Measurements from ENCODE around the gene AKR7A2. TPM values are rescaled to one million over a fixed set of nuclear protein-coding genes. Genes with fewer than 3 reads are reported as not detected.
"Not testable (repeated sequence)": the region's sequence is repeated elsewhere in the genome, so short reads cannot be mapped to it uniquely, and the experiment has no call there.

The AKR7A2 gene
- total RNA-seq, 2 experiments from 2014 or later = 41.3 to 43.0 TPM

GRCh38 chr1:19311503-19311930 is 427 bp downstream of the AKR7A2 start:
- ATAC-seq (peak; percentile 28), DNase-seq (peak; percentile 35)
- Mint-ChIP-seq H3K4me3 (peak overlapping the region; percentile 78), H3K27ac (peak overlapping the region; percentile 10), H3K4me1 (peaks cover 23% of the 10 kb centered on the region), H3K36me3 (ENCODE audit: low read depth) (peaks cover 15% of the 10 kb centered on the region), H3K27me3 (no peaks in the 10 kb centered on the region), H3K9me3 (ENCODE audit: low read depth) (no peaks in the 10 kb centered on the region)
- intact Hi-C loops (cut with DNase I, micrococcal nuclease) = loop anchor here (5.0 to 10.0 kb wide), 2 partner anchors 343 to 354 kb away; partner anchors contain the start of gene IFFO2 (in 1 of the 2)
- ChIA-PET POLR2A (interaction anchor here (0.6 kb wide), 1 partner anchor 172 kb away, joined by 3 read pairs; no protein-coding TSS in a partner anchor), CTCF (interaction anchor here (0.6 kb wide), 1 partner anchor 341 kb away, joined by 3 read pairs; no protein-coding TSS in a partner anchor)

GRCh38 chr1:19310720-19311502 is 1.0 kb downstream of the AKR7A2 start:
- Mint-ChIP-seq H3K4me3 (peak overlapping the region; percentile 78), H3K9me3 (ENCODE audit: low read depth) (no peaks in the 10 kb centered on the region), H3K27me3 (no peaks in the 10 kb centered on the region), H3K4me1 (peaks cover 20% of the 10 kb centered on the region), H3K27ac (peak overlapping the region; percentile 18), H3K36me3 (ENCODE audit: low read depth) (peaks cover 16% of the 10 kb centered on the region)
- ChIA-PET CTCF (interaction anchor here (0.6 kb wide), 1 partner anchor 342 kb away, joined by 3 read pairs; no protein-coding TSS in a partner anchor), POLR2A (interaction anchor here (0.6 kb wide), 1 partner anchor 173 kb away, joined by 3 read pairs; no protein-coding TSS in a partner anchor)
- ATAC-seq = no peak
- no peak for DNase-seq
- intact Hi-C loops (cut with DNase I, micrococcal nuclease) = loop anchor here (5.0 to 10.0 kb wide), 2 partner anchors 344 to 354 kb away; partner anchors contain the start of gene IFFO2 (in 1 of the 2)

- H3K27me3 Mint-ChIP-seq = no peaks in the 10 kb centered on the region
- ChIA-PET CTCF (no interaction called here), POLR2A (interaction anchor here (0.8 kb wide), 1 partner anchor 26 kb away, joined by 3 read pairs; no protein-coding TSS in a partner anchor)
- no peak overlapping the region for H3K27ac Mint-ChIP-seq
- peaks cover 14% of the 10 kb centered on the region for H3K4me1 Mint-ChIP-seq
- peaks cover 20% of the 10 kb centered on the region for H3K36me3 Mint-ChIP-seq (ENCODE audit: low read depth)
- no peak overlapping the region for H3K4me3 Mint-ChIP-seq
- DNase-seq (no peak), ATAC-seq (no peak)
- intact Hi-C loops (cut with DNase I, micrococcal nuclease) = loop anchor here (5.0 to 10.0 kb wide), 2 partner anchors 345 to 353 kb away; partner anchors contain the start of gene IFFO2 (in 1 of the 2)
- no peaks in the 10 kb centered on the region for H3K9me3 Mint-ChIP-seq (ENCODE audit: low read depth)
Observed at GRCh38 chr1:19310061-19310460, 1.9 kb downstream of the AKR7A2 start.

- H3K36me3 Mint-ChIP-seq (ENCODE audit: low read depth) = peaks cover 25% of the 10 kb centered on the region
- no peak overlapping the region for H3K27ac Mint-ChIP-seq
- CTCF ChIA-PET = interaction anchor here (0.8 kb wide), 1 partner anchor 52 kb away, joined by 4 read pairs; no protein-coding TSS in a partner anchor
- peaks cover 14% of the 10 kb centered on the region for H3K4me1 Mint-ChIP-seq
- no peaks in the 10 kb centered on the region for H3K9me3 Mint-ChIP-seq (ENCODE audit: low read depth)
- DNase-seq (no peak), ATAC-seq (no peak)
- no peak overlapping the region for H3K4me3 Mint-ChIP-seq
- POLR2A ChIA-PET = no interaction called here
- intact Hi-C loops (cut with DNase I, micrococcal nuclease) = no loop called here
- no peaks in the 10 kb centered on the region for H3K27me3 Mint-ChIP-seq
Observed at GRCh38 chr1:19309123-19309813, 2.7 kb downstream of the AKR7A2 start.

GRCh38 chr1:19308509-19308907 is 3.4 kb downstream of the AKR7A2 start:
- POLR2A ChIA-PET = no interaction called here
- Mint-ChIP-seq H3K36me3 (ENCODE audit: low read depth) (peaks cover 29% of the 10 kb centered on the region), H3K9me3 (ENCODE audit: low read depth) (no peaks in the 10 kb centered on the region), H3K4me1 (peaks cover 14% of the 10 kb centered on the region), H3K27me3 (no peaks in the 10 kb centered on the region), H3K4me3 (no peak overlapping the region), H3K27ac (no peak overlapping the region)
- intact Hi-C loops (cut with DNase I, micrococcal nuclease) = no loop called here
- CTCF ChIA-PET = no interaction called here
- no peak for ATAC-seq
- DNase-seq = no peak

GRCh38 chr1:19307794-19308508 is 4.0 kb downstream of the AKR7A2 start:
- Mint-ChIP-seq H3K4me1 (peaks cover 9% of the 10 kb centered on the region), H3K9me3 (ENCODE audit: low read depth) (no peaks in the 10 kb centered on the region), H3K4me3 (no peak overlapping the region), H3K27ac (no peak overlapping the region), H3K36me3 (ENCODE audit: low read depth) (peaks cover 31% of the 10 kb centered on the region), H3K27me3 (no peaks in the 10 kb centered on the region)
- ChIA-PET CTCF (no interaction called here), POLR2A (no interaction called here)
- ATAC-seq (no peak), DNase-seq (no peak)
- intact Hi-C loops (cut with DNase I, micrococcal nuclease) = no loop called here

- ATAC-seq (no peak), DNase-seq (no peak)
- H3K9me3 Mint-ChIP-seq (ENCODE audit: low read depth) = no peaks in the 10 kb centered on the region
- no peaks in the 10 kb centered on the region for H3K27me3 Mint-ChIP-seq
- no peak overlapping the region for H3K27ac Mint-ChIP-seq
- H3K36me3 Mint-ChIP-seq (ENCODE audit: low read depth) = peaks cover 34% of the 10 kb centered on the region
- intact Hi-C loops (cut with DNase I, micrococcal nuclease) = no loop called here
- ChIA-PET CTCF (interaction anchor here (0.6 kb wide), 1 partner anchor 399 kb away, joined by 6 read pairs; no protein-coding TSS in a partner anchor), POLR2A (no interaction called here)
- H3K4me1 Mint-ChIP-seq = peaks cover 6% of the 10 kb centered on the region
- no peak overlapping the region for H3K4me3 Mint-ChIP-seq
Observed at GRCh38 chr1:19306941-19307340, 5.0 kb downstream of the AKR7A2 start.

- CTCF ChIA-PET = interaction anchor here (0.9 kb wide), 1 partner anchor 43 kb away, joined by 5 read pairs; no protein-coding TSS in a partner anchor
- POLR2A ChIA-PET = no interaction called here
- H3K27me3 Mint-ChIP-seq = no peaks in the 10 kb centered on the region
- intact Hi-C loops (cut with DNase I, micrococcal nuclease) = no loop called here
- H3K4me3 Mint-ChIP-seq = no peak overlapping the region
- ATAC-seq = no peak
- no peak overlapping the region for H3K27ac Mint-ChIP-seq
- H3K36me3 Mint-ChIP-seq (ENCODE audit: low read depth) = peaks cover 35% of the 10 kb centered on the region
- H3K9me3 Mint-ChIP-seq (ENCODE audit: low read depth) = no peaks in the 10 kb centered on the region
- DNase-seq = no peak
- peaks cover 3% of the 10 kb centered on the region for H3K4me1 Mint-ChIP-seq
Observed at GRCh38 chr1:19305880-19306279, 6.1 kb downstream of the AKR7A2 start.

- not testable (repeated sequence) for DNase-seq
- CTCF ChIA-PET = interaction anchor here (0.5 to 0.7 kb wide), 3 partner anchors 118 to 422 kb away, joined by 4 to 6 read pairs (median 5); no protein-coding TSS in a partner anchor
- POLR2A ChIA-PET = interaction anchor here (0.6 kb wide), 1 partner anchor 13 kb away, joined by 3 read pairs; no protein-coding TSS in a partner anchor
Observed at GRCh38 chr1:19304081-19304480, 7.9 kb downstream of the AKR7A2 start.

GRCh38 chr1:19300211-19300610 is 11.7 kb downstream of the AKR7A2 start:
- no peak overlapping the region for H3K4me3 Mint-ChIP-seq
- POLR2A ChIA-PET = no interaction called here
- peaks cover 22% of the 10 kb centered on the region for H3K36me3 Mint-ChIP-seq (ENCODE audit: low read depth)
- DNase-seq (no peak), ATAC-seq (no peak)
- no peaks in the 10 kb centered on the region for H3K4me1 Mint-ChIP-seq
- no peaks in the 10 kb centered on the region for H3K27me3 Mint-ChIP-seq
- CTCF ChIA-PET = no interaction called here
- intact Hi-C loops (cut with DNase I, micrococcal nuclease) = no loop called here
- H3K27ac Mint-ChIP-seq = no peak overlapping the region
- peaks cover 8% of the 10 kb centered on the region for H3K9me3 Mint-ChIP-seq (ENCODE audit: low read depth)

More at GRCh38 chr1:19304081-19304480, 7.9 kb downstream of the AKR7A2 start:
- H3K27ac Mint-ChIP-seq; H3K27me3 Mint-ChIP-seq; ATAC-seq; H3K4me1 Mint-ChIP-seq; H3K9me3 Mint-ChIP-seq (ENCODE audit: low read depth); intact Hi-C loops (cut with DNase I, micrococcal nuclease); H3K4me3 Mint-ChIP-seq: not testable (repeated sequence)
- peaks cover 35% of the 10 kb centered on the region for H3K36me3 Mint-ChIP-seq (ENCODE audit: low read depth)

GRCh38 chr1:19294638-19295037 is 17.3 kb downstream of the AKR7A2 start:
- CTCF ChIA-PET = interaction anchor here (1.5 kb wide), 1 partner anchor 42 kb away, joined by 3 read pairs; no protein-coding TSS in a partner anchor
- Mint-ChIP-seq H3K27ac (no peak overlapping the region), H3K36me3 (ENCODE audit: low read depth) (peaks cover 20% of the 10 kb centered on the region), H3K4me3 (no peak overlapping the region), H3K9me3 (ENCODE audit: low read depth) (peaks cover 18% of the 10 kb centered on the region), H3K4me1 (no peaks in the 10 kb centered on the region), H3K27me3 (peaks cover 4% of the 10 kb centered on the region)
- POLR2A ChIA-PET = no interaction called here
- intact Hi-C loops (cut with DNase I, micrococcal nuclease) = no loop called here
- DNase-seq (no peak), ATAC-seq (no peak)
